Thyroid gland (tissue), 4 donors: Measurements from ENCODE around the gene DCXR. TPM values are rescaled to one million over a fixed set of nuclear protein-coding genes. Genes with fewer than 3 reads are reported as not detected.

Experiments
- DNase-seq, 2 donors: peaks; one replicate each; pipeline ENCODE4 v3.0.0-alpha.2; 2019
- H3K27ac ChIP-seq, 3 donors: fragments of 200-600 bp; sonication (generic); 1 replicate in 2 of 3; 2 replicates in 1 of 3; pipeline ENCODE4 v1.5.1; 2016 to 2019; ENCODE audit warnings: mild to moderate bottlenecking in 1 of 3, moderate library complexity in 1 of 3
- H3K27me3 ChIP-seq: fragments of 200-600 bp; sonication (generic); one replicate; pipeline ENCODE4 v1.5.1; 2019
- H3K36me3 ChIP-seq, 2 donors: fragments of 200-600 bp; sonication (generic); one replicate each; pipeline ENCODE4 v1.5.1; 2016 to 2019
- H3K4me1 ChIP-seq, 2 donors: fragments of 200-600 bp; sonication (generic); one replicate each; pipeline ENCODE4 v1.5.1; 2017 to 2019
- H3K4me3 ChIP-seq, 3 donors: fragments of 200-600 bp; sonication (generic); replicated peaks in 1 of 3; 1 replicate in 2 of 3; 2 replicates in 1 of 3; pipeline ENCODE4 v1.5.1; 2016; ENCODE audit warnings: mild to moderate bottlenecking in 1 of 3
- H3K9me3 ChIP-seq: fragments of 200-600 bp; sonication (generic); one replicate; pipeline ENCODE4 v1.5.1; 2017
- CTCF ChIP-seq, 6 experiments: fragments of 200-600 bp in 3 of 6; fragments of 450-650 bp in 3 of 6; sonication (generic) in 3 of 6; IDR thresholded peaks; one replicate each; pipeline ENCODE4 v1.5.1; 2016 to 2019; ENCODE audit warnings: antibody characterized with exemption in 6 of 6, mild to moderate bottlenecking in 2 of 6, inconsistent platforms in 1 of 6, moderate library complexity in 1 of 6
- POLR2A ChIP-seq, 2 donors: fragments of 450-650 bp; IDR thresholded peaks; one replicate each; pipeline ENCODE4 v1.6.1; 2017; ENCODE audit warnings: antibody characterized with exemption in 2 of 2, mild to moderate bottlenecking in 2 of 2, moderate library complexity in 1 of 2
- WGBS, 2 donors: methylation state at CpG; one replicate each; pipeline ENCODE4 v1.1.5; 2017; 5-methylcytosine and 5-hydroxymethylcytosine counted together
- intact Hi-C: fragments of 100-400 bp; cut with DNase I; formaldehyde crosslinking; loops from one replicate; pipeline ENCODE4 v1.15.1; 2023
- total RNA-seq, 4 donors: library from RNA; depleted of rRNA; stranded (reverse); fragments of >200 nt; gene quantifications; one replicate each; pipeline ENCODE4 v1.2.3, GENCODE V29; 2016

Gene DCXR
- total RNA-seq, 4 donors from 2014 or later = 88.6 to 161 (median 114) TPM

DNA sequence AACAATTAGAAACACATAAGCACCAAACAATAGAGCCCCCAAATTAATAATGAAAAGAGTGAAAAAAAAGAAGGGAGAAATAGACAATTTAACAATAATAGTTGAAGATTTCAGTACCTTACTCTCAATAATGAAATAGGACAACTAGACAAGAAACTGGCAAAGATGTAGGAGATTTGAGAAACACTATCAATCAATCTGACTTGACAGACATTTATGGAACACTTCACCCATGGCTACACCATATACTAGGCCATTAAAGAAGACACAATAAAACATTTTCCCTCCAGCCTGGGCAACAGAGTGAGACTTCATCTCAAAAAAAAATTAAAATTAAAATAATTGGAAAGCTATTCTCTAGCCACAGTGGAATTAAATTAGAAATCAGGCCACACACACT is 33.1 kb upstream of the DCXR start:
- TF ChIP-seq POLR2A (IDR thresholded peaks at IDR 0.05) (no peak), CTCF (IDR thresholded peaks at IDR 0.05) (no peak)
- Histone ChIP-seq H3K4me3 (no peak overlapping the region), H3K4me1 (peaks cover 7 to 9% of the 10 kb centered on the region in 2 donors), H3K27ac (no peak overlapping the region), H3K9me3 (no peaks in the 10 kb centered on the region), H3K27me3 (no peaks in the 10 kb centered on the region), H3K36me3 (no peaks in the 10 kb centered on the region)
- intact Hi-C loops = no loop called here
- DNase-seq = no peak

- peak; percentile 44 to 45 for DNase-seq
- peaks cover 20 to 28% of the 10 kb centered on the region in 2 donors for H3K4me1 ChIP-seq
- TF ChIP-seq CTCF (IDR thresholded peaks at IDR 0.05) (no peak), POLR2A (IDR thresholded peaks at IDR 0.05) (peak; percentile 4 to 55)
- intact Hi-C loops = no loop called here
- H3K27ac ChIP-seq = peak within 1 kb of the TSS; percentile 84 to 94 (median 85)
- no peaks in the 10 kb centered on the region for H3K9me3 ChIP-seq
- H3K4me3 ChIP-seq = peak within 1 kb of the TSS; percentile 47 to 91 (median 79)
- H3K36me3 ChIP-seq = peaks cover 9 to 22% of the 10 kb centered on the region in 2 donors
- H3K27me3 ChIP-seq = no peaks in the 10 kb centered on the region
- WGBS, 2 donors = 23 to 32% methylated on average over 23 to 40 of the region's 88 CpGs
These were observed 28.3 kb upstream of the DCXR start, which contains the start of gene DUS1L for GRCh38 chr17:82065638-82066303. TSS of gene DUS1L (minus strand) at chr17:82065804. CDS start at chr17:82065059, 745 bp downstream.

DNA sequence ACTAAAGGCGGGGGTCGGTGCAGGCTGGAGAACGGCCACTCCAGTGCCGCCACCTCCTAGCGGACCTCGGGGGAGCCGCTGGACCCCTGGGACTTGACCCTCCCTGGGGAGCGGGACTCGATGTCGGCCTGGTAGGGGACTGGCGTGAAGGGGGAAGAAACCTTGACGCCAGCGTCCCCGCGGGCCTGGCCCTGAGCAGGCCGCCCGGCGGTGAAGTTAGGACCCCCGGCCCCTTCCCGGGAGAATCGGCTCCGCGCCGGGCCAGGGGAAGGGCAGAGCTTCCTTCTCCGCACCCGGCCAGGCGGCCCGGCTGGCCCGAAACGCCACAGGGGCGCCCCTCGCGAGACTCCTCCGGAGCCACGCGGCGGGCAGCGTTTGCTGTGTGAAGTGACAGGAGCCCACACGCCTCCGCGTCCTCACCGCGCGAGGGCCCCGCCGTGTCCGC is 27.7 kb upstream of the DCXR start:
- H3K36me3 ChIP-seq = peaks cover 14 to 27% of the 10 kb centered on the region in 2 donors
- H3K27ac ChIP-seq = peak overlapping the region; percentile 36 to 79 (median 45)
- no peaks in the 10 kb centered on the region for H3K27me3 ChIP-seq
- peaks cover 20 to 28% of the 10 kb centered on the region in 2 donors for H3K4me1 ChIP-seq
- no peaks in the 10 kb centered on the region for H3K9me3 ChIP-seq
- H3K4me3 ChIP-seq = peak overlapping the region; percentile 47 to 91 (median 79)
- TF ChIP-seq CTCF (IDR thresholded peaks at IDR 0.05) (no peak), POLR2A (IDR thresholded peaks at IDR 0.05) (no peak)
- intact Hi-C loops = no loop called here
- DNase-seq = peak; percentile 15 to 27
- 3% methylated on average over 8 of the region's 47 CpGs; no CpG with 5 or more reads in 1 of the 2 donors for WGBS, 2 donors

GRCh38 chr17:82064433-82065192 is 27.1 kb upstream of the DCXR start:
- H3K4me1 ChIP-seq = peaks cover 20 to 28% of the 10 kb centered on the region in 2 donors
- H3K27ac ChIP-seq = peak overlapping the region; percentile 36 to 79 (median 45)
- no peaks in the 10 kb centered on the region for H3K27me3 ChIP-seq
- peak overlapping the region; percentile 47 to 91 (median 79) for H3K4me3 ChIP-seq
- H3K9me3 ChIP-seq = no peaks in the 10 kb centered on the region
- peaks cover 16 to 33% of the 10 kb centered on the region in 2 donors for H3K36me3 ChIP-seq
- TF ChIP-seq CTCF (IDR thresholded peaks at IDR 0.05) (no peak), POLR2A (IDR thresholded peaks at IDR 0.05) (no peak)
- intact Hi-C loops = no loop called here
- 20 to 61% methylated on average over 5 to 6 of the region's 36 CpGs for WGBS, 2 donors
- peak; percentile 41 to 42 for DNase-seq
